ENCODE data around the gene ZNF354C.

- TF ChIP-seq CTCF (IDR thresholded peaks at IDR 0.05; ENCODE audit: low read depth, low read length) (no peak), EZH2phosphoT487 (IDR thresholded peaks at IDR 0.05; ENCODE audit: low read depth) (no peak)
Measured at GRCh38 chr5:179114756-179115155, 54.6 kb downstream of the ZNF354C start.

Measured in OCI-LY3 (cell line).